HG02610 (cell line): ENCODE results near the gene GSTO1.
A peak's percentile ranks its signal among the peaks of the same experiment; 100 is the strongest.

ENCODE experiments used
- ATAC-seq: cut with Tn5 transposase; IDR thresholded peaks from one replicate; pipeline ENCODE4 v1.9.1; 2021; ENCODE audit warnings: mild to moderate bottlenecking, moderate library complexity; ENCODE audit not compliant: unreplicated experiment

The GSTO1 gene

DNA sequence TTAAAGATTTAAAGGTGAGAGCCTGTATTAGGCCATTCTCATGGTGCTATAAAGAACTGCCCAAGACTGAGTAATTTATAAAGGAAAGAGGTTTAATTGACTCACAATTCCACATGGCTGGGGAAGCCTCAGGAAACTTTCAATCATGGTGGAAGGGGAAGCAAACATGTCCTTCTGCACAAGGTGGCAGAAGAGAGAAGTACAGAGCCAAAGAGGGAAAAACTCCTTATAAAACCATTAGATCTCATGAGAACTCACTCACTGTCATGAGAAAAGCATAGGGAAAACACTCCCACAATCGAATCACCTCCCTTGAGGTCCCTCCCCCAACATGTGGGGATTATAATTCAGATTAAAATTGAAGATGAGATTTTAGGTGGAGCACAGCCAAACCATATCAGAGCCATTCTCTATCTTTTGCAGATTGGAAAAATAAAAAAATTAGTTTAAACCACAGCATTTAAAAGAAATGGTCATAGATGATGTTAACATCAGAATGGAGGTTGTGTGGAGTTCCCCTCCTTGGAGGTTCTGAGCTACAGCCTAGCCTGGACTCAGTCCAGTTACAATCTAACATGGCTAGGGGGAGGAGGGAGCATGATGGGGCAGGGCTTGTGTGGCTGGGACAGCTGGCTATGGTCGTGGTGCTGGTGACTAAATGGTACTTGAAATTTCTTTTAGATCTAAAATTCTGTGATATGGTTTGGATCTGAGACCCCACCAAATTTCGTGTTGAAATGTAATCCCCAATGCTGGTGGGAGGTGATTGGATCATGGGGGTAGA is 47.4 kb downstream of the GSTO1 start:
- ATAC-seq = no peak

- ATAC-seq = no peak
Measured at GRCh38 chr10:104303594-104304355, 49.1 kb downstream of the GSTO1 start.

GRCh38 chr10:104304356-104304745 is 49.7 kb downstream of the GSTO1 start:
- no peak for ATAC-seq

- ATAC-seq = no peak
Measured at GRCh38 chr10:104304927-104305326, 50.2 kb downstream of the GSTO1 start.

- no peak for ATAC-seq
Measured at GRCh38 chr10:104306897-104307296, 52.2 kb downstream of the GSTO1 start.

- no peak for ATAC-seq
Measured at GRCh38 chr10:104307576-104308438, 53.1 kb downstream of the GSTO1 start.

DNA sequence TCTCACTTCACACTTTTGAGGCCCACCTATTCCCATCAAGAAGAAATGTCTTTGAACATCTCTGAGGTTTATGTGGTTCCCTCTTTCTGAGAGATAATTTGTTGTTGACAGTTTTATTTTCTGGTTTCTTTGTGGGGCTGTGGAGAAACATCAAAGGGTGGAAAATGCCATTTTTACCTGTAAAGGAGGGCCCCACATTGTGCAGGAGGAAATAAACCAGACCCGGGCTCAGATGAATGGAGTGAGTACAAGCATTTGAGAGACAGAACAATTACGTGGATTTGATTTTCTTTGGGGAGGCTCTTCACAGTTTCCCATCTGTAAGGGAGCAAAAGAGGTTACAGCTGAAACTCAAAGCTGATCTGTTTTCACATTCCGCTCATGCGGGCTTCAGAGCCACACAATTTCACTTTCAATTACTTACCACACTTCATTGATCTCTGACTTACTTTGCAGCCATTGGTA is 53.8 kb downstream of the GSTO1 start:
- ATAC-seq = peak; percentile 80

- ATAC-seq = no peak
Measured at GRCh38 chr10:104309980-104310978, 55.6 kb downstream of the GSTO1 start.

- no peak for ATAC-seq
Measured at GRCh38 chr10:104311184-104311720, 56.6 kb downstream of the GSTO1 start.

DNA sequence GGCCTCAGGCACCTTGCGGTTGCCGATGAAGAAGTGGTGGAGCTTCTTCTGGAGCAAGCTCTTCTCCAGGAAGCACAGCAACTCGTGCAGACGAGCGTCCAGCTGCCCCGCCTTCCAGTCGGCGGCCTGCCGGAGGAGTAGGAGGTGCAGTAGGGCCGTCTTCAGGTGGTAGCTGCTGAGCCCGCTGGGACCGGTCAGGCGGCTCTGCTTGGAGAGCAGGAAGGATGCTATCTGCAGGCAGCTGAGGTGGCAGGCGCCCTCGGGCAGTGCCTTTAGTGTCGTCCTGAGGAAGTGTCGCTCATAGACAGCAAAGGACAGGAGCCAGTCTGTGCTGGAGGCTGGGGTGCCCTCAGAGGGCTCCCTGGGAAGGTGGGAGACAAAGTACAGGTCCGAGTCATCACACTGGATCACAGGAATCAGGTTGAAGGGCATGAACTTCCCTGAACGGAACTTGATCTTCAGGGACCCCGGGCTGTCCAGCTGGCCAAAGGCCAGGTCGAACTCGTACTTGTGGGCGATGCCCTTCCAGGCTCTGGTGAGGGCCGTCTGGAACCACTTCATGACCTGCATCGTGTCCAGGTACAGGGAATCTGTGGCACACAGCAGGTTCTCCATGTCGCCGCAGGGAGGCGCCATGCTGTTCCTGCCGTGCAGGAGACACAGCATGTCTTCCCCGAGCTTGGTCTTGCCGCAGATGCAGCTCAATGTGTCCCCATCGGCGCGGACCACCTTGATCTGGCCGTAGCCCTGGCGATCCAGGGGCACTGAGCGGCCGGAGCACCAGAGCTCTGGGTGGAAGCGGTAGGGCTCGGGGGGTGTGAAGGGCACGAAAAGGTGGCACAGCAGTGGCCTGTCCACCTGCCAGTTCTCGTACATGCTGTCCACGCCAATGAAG is 60.1 kb downstream of the GSTO1 start:
- no peak for ATAC-seq

DNA sequence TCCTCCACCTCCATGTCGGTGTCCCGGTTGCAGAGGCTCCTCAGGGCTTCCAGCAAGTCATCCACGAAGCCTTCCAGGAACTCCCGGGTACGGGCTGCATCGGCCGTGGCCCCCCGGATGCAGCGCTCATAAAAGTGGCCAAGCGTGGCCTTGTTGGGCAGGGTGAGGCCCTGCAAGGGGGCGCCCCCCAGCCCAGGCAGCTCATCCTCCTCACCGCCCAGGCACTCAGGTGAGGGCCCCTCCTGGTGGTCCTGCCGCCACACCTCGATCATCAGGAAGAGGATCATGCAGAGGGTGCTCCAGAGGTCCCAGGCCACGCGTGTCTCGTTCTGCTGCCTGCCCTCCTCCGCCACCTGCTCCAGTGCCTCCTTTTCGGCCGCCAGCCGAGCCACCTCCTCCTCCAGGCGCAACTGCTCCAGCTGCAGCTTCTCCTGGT is 60.8 kb downstream of the GSTO1 start:
- no peak for ATAC-seq

DNA sequence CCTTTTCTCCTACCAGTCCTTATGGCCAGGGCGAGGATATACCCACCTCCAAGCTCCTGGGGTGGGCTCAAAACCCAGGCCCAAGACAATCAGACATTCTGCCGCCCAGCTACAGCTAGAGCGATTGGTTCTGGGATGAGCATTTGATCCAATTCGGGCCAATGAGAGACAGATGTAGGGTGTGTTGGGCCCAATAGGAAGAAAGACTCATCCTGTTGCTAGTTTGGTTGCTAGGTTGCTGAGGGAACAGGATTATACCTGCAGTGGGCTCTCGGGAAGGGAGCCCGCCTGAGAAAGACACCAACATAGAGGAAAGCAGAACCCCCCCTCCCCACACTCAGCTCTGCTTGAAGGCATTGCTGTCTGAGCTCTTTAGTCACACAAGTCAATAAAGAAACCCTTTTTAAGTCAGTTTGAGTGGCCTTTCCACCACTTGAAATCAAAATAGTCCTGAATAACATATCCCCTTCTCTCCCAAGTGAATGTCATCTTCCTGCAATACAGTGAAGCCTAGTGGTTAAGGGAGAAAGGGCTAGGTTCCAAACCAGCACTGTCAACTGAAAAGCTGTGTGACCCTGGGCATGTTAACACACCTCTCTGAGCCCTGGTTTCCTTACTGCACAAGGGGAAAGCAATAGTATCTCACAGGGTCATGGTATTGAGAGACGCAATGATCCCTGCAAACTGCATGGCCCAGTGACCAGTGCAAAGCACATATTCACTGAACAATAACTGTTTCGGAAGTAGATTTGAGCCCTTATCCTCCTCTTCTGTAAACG is 61.8 kb downstream of the GSTO1 start:
- no peak for ATAC-seq
